NCI-H1694 treated with DMSO at 0.1 percent for 48 hours (cell line): ENCODE results near the gene CNOT3.
A peak's percentile ranks its signal among the peaks of the same experiment; 100 is the strongest.
"Not testable (repeated sequence)": the region's sequence is repeated elsewhere in the genome, so short reads cannot be mapped to it uniquely, and the experiment has no call there.

Source experiments
- DNase-seq: peaks from one replicate; lab custom pipeline; 2025; lab: John Stamatoyannopoulos, UW

The CNOT3 gene

DNA sequence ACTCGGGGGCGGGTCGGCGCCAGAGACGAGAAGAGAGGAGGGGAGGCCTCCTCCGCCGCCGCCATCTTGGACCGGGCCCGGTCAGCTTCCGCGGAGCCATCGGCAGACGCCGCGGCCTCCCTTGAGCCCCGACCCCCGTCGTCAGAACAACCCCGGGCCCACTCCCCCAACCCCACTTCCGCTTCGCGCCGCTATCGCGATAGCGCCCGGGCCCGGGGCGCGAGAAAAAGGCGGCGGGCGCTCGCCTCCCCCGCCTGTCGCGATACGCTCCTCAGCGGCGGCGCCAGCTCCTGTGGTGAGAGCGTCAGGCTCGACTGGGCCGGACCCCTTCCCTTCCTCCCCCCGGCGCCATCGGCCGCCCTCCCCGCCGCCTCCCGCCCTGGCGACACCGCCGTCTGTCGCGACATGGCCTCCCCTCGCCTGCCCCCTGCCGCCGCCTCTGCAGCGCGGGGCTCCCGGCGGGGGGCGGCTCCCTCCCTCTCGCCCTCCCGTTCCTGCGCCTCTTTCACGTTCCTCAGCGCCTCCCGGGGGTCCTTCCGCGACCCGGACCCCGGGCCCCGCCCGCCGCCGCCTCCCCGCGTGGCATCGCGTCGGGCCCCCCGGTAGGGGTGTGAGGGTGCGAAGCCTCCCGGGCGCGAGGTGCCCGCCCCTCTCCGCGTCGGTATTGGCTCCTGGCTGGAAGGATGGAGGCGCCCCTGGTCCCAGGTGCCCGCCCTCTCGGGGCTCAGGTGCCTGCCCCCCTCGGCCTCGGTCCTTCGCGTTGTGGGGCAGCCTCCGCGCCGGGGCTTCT lies at the start of gene CNOT3:
Gene CNOT3, plus strand, starts transcription at position 64 of the 790 bp plus-strand sequence. CDS start 5,217 bp downstream, outside the sequence.
- no peak for DNase-seq

DNA sequence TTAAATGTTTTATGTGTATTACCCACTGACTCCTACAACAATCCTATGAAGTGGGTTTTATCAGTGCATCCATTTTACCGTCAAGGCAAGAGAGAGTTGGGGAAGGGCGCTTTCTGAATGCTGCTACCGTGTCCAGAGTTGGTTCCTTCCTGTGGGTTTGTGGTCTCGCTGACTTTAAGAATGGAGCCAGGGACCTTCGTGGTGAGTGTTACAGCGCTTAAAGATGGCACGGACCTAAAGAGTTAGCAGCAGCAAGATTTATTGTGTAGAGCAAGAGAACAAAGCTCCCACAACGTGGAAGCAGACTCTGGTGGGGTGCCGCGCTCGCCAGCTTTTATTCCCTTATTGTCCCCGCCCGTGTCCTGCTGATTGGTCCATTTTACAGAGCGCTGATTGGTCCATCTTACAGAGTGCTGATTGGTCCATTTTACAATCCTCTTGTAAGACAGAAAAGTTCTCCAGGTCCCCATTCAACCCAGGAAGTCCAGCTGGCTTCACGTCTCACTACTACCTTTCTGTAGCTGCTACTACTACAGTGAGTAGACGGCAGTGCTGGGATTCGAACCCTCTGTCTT lies 43.0 kb upstream of the CNOT3 start:
- no peak for DNase-seq

DNA sequence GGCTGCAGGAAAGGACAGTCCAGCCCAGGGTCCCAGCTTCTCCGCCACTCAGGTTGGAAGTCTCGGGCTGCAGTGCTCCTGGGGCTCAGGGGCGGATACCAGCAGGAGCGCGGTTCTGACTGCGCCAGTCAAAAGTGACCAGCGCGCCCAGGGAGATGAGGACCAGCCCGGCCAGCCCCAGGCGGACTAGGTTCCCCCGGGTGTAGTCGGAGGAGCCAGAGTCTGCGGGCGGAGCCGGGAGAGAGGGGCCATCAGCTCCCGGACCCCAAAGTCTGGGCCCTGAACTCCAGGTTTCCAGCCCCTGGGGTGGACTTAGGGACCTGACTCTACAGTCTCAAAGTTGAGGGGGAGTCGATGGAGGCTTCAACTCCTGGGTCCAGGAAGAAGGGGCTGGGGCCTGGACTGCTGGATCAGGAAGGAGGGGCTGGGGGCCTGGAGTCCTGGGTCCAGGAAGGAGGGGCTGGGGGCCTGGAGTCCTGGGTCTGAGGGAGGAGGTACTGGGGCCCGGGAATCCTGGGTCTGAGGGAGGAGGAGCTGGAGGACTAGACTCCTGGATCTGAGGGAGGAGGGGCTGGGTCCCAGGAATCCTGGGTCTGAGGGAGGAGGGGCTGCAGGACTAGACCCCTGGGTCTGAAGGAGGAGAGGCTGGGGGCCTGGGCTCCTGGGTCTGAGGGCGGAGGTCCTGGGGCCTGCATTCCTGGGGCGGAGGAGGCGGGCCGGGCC lies 42.3 kb upstream of the CNOT3 start:
- DNase-seq: no peak

DNA sequence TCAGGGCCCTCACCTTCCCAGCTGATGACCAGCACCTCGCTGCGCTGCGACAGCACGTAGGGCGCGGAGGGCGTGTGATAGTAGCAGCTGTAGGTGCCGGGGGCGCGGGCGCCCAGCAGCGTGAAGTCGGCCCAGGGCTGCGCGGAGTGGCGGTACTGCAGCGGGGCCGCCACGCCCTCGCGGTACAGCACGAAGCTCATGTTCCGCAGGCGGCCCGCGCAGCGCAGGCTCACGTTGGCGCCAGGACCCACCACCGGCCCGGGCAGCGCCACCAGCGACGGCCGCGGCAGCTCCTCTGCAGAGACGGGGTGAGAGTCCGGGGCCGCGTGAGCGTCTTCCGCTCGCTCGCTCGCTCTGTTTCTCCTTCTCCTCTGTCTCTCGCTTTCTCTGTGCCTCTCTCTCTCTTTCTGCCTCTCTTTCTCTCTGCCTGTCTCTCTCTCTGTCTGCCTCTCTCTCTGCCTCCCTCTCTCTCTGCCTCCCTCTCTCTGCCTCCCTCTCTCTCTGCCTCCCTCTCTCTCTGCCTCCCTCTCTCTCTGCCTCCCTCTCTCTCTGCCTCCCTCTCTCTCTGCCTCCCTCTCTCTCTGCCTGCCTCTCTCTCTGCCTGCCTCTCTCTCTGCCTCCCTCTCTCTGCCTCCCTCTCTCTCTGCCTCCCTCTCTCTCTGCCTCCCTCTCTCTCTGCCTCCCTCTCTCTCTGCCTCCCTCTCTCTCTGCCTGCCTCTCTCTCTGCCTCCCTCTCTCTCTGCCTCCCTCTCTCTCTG lies 41.5 kb upstream of the CNOT3 start:
- not testable (repeated sequence) for DNase-seq

DNA sequence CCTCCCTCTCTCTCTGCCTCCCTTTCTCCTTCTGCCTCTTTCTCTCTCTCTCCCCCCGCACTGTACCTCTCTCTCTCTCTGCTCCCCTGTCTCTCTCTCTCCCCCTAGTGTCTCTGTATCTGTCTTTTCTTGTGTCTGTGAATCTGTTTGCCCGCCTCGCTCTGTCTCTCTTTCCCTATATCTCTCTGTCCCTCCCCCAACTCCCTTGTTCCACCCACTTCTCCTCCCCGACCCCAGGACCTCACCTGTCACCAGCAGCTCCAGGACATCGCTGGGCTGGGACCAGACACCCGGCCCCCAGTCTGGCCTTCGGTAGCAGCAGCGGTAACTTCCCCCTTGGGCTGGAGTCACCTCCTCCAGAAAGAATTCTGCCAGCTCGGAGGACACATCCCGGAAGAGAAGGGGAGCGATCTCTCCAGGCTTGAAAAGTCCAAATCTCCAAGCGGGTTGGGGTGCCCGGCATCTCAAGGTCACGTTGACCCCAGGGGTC lies 40.9 kb upstream of the CNOT3 start:
- no peak for DNase-seq

DNA sequence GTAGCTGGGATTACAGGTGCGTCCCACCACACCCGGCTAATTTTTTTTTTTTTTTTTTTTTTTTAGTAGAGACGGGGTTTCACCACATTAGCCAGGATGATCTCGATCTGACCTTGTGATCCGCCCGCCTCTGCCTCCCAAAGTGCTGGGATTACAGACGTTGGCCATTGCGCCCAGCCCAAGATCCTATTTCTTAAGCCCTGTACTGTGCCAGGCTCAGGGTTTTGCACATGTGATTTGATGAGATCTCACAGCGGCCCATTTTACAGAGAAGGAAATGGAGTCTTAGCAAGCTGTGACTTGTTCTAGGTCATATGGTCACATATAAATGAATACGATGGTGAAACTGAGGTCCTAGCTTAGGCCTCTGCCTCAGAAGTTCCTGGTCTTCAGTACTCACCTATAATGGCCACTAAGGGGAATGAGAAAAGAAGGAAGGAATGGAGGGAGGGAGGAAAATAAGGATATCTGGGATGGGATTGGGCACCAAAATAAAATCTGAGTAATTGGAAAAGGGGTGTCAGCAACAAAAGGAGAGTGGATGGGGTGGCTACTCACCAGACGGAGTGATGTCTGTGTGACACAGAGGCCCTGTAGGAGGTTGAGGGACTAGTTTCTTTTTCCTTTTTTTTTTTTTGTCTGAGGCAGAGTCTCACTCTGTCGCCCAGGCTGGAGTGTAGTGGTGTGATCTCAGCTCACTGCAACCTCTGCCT lies 38.2 kb upstream of the CNOT3 start:
- DNase-seq: no peak

DNA sequence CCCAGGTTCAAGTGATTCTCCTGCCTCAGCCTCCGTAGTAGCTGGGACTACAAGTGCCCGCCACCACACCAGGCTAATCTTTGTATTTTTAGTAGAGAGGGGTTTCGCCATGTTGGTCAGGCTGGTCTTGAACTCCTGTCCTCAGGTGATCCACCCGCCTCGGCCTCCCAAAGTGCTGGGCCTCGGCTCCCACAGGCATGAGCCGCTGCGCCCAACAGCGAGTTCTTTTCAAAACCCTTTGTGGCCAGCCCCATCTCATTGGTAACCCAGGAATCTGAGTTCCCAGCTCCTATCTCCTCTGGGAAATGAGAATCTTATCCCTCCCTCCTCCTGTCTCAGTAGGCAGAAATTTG lies 37.7 kb upstream of the CNOT3 start:
- not testable (repeated sequence) for DNase-seq

DNA sequence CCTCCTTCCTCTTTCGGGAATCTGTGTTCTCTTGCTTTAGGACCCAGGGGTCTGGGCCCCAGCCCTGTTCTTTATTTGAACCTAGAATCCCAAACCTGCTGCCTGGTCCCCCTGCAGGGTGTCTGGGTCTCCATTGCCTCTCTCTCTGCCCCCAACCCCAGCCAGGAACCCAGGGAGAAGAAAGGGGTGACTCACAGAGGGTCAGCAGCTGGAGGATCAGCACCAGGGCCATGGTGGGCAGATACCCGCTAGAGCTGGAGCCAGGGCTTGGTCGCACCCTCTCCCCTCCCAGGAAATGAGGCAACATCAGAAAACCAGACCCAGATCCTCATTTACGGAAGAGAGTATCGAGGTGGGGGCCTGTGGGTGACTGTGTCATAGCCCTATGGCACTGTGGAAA lies 37.0 kb upstream of the CNOT3 start, which contains the start of gene OSCAR:
Gene OSCAR, minus strand, starts transcription at position 243 of the 400 bp plus-strand sequence. Its CDS starts 11 bp downstream, at position 232.
- DNase-seq: no peak

DNA sequence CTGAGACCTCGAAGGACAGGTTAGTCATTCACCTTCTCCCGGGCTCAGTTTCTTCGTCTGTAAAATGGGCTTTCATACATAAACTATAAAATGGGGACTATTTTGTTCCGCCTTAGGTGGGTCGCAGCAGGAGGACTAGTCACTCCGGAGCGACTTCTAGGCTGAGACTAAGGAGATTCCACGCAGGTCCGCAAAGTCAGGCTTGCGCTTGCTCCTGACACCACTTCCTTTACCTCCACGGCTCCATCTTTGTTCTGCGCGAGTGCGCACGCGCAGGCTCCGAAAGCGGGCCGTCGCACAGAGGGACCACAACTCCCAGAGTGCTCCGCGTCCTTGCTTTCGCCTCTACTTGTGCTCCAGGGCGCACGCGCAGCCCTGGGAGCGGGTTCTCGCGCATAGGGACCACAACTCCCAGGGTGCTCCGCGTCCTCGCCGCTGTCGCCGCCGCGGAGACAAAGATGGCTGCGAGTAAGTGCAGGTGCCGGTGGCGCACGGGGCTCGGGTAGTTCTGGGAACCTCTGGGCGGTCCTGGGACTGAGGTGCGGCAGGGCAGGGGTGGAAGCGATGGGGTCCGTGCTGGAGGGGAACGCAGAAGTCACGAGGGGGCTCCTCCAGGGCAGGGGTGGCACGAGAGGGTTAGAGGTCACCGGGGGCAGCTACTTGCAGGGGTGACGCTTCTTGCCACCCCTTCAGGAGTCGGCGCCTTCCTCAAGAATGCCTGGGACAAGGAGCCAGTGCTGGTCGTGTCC lies 35.0 kb upstream of the CNOT3 start, which contains the start of gene NDUFA3:
Gene NDUFA3, plus strand, starts transcription at position 435 of the 749 bp plus-strand sequence. Its CDS starts 24 bp downstream, at position 459.
- peak; percentile 95 for DNase-seq

DNA sequence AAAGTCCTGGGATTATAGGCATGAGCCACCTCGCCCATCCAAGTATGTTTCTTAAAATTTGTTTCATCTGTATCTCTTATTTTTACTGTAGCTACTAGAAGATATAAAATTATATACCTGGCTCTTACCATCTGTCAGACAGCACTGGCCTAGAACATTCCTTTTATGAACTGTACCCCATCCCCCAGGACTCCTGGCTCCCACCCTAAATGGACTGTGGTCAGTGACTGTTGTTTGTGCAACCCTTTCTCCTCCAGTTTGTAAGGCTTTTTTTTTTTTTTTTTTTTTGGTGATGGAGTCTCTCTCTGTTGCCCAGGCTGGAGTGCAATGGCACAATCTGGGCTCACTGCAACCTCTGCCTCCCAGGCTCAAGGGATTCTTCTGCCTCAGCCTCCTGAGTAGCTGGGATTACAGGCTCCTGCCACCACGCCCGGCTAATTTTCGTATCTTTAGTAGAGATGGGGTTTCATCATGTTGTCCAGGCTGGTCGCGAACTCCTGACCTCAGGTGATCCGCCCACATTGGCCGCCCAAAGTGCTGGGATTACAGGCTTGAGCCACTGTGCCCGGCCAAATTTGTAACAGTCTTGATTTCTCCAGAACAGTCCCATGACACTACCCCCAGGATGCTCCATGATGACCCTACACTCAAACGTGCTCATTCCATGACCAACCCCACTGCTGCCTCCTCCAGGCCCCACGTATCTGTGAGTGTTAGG lies 32.4 kb upstream of the CNOT3 start:
- DNase-seq: no peak

DNA sequence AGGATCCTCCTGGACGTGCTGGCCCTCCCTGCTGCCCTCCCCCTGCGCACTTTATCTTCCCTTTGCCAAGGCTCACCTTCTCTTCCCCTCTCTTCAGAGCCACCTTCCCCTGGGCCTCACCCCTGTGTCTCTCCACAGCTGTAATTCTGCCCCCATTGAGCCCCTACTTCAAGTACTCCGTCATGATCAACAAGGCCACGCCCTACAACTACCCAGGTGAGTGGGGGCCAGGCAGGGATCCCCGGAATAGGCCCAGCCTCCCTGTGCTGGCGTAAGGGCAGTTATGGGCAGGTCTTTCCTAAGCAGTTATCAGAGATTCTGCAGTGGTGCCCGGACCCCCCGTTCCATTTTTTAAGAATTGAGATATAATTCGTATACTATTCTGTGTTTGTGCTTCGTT lies 31.8 kb upstream of the CNOT3 start:
- no peak for DNase-seq

DNA sequence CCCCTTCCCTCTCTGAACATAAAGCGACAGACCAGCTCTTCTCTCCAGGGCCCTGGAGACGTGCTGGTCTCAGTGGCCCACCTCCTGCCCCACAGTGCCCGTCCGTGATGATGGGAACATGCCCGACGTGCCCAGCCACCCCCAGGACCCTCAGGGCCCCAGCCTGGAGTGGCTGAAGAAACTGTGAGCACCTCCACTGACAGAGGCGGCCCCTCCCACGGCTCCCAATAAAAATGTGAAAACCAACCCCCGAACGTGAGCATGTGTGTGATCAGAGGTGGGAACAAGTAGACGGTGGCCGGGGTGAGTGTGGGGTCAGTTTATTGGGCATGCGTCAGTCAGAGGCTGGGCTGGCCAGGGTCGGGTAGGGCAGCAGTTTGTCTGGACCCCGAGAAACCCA lies 30.8 kb upstream of the CNOT3 start:
- no peak for DNase-seq

DNA sequence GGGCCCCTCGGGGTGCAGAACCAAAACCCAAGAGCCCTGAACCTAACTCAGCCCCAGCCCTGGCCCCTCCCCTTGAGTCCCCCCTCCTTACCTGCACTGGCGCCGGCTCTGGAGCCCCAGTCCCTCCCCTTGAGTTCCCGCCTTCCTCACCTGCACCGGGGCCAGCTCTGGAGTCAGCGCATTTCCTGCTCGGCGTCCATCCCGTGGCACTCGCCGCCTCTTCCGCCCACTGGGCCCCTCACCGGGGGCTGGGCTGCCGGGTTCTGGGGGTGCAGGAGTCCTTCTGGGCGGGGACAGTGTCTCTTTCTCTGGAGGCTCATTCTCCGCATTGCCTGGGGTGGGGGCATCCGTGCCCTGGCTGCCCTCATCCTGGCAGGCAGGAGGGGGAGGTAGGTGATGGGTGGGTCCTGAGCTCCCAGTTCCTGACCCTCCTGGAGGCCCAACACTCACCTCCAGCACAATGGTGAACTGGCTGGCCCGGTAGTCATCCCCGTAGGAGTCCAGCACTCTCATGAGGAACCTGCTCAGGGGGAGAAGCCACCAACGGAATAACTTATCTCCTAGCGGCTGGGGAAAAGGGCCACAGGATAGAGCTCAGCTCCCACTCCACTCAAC lies 29.6 kb upstream of the CNOT3 start:
- DNase-seq: no peak

DNA sequence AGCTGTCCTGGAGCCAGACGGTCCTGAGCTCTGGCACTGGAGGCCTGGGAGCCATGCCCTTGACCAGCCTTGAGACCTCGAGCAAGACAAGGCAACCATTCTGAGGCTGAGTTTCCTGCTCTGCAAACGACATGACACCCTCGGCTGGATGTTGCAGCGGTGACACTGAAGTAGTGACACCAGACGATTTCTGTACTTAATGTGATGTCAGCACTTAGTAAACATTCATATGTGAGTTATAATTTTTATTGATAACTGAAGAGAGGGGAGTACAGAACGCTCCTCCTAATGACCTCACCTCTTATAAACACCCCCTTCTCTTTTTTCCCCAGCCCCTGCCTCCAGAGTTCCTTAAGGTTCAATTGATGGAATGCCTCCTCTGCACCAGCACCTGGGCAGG lies 29.1 kb upstream of the CNOT3 start:
- DNase-seq: no peak

DNA sequence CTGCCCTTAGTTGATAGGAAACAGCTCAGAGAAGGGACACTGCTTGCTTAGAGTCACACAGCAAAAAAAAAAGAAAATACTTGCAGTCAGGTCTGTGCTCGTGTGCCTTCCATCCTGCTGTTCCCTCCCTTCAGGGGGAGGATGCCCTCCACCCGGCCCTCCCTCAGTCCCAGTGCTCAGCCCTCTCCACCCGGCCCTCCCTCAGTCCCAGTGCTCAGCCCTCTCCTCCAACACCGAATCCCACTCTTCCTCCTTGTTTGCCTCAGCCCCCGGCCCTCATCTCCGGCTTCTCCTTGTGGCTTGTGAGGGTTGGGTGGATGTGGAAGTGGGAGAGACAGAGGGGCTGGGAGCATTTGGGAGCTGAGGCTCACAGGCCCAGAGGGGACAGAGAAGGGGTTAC lies 27.9 kb upstream of the CNOT3 start:
- no peak for DNase-seq

DNA sequence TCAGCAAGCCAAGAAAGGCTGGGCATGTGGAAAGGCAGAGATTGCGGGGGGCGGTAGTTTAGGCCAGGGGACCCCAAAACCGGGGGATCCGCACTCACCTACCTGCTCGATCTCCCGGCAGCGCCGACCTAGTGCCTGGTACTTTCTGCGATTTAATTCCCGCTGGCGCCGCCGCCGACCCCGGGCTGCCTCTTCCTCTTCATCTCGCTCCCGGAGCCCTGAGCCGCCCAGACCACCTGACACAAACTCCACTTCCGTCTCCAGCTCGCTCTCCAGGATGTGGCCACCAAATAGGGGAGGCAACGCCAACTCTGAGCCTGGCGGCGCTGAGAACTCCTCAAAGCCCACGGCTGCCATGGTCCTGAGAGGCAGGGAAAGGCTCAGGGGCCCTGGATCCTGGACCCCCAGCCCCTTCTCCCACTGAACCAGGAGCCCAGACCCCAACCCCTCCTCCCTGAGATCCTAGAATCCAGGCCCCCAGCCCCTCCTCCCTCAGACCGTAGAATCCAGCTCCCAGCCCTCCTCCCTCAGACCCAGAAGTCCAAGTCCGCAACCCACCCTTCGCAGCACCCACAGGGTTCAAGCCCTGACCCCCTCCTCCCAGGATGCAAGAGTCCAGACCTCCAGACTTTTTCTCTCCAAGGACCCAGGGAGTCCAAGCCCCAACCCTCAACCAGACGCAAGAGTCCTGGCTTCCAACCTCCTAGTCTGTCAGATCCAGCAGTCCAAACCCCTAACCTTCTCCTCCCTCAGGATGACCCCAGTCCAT lies 23.0 kb upstream of the CNOT3 start:
- DNase-seq: no peak

DNA sequence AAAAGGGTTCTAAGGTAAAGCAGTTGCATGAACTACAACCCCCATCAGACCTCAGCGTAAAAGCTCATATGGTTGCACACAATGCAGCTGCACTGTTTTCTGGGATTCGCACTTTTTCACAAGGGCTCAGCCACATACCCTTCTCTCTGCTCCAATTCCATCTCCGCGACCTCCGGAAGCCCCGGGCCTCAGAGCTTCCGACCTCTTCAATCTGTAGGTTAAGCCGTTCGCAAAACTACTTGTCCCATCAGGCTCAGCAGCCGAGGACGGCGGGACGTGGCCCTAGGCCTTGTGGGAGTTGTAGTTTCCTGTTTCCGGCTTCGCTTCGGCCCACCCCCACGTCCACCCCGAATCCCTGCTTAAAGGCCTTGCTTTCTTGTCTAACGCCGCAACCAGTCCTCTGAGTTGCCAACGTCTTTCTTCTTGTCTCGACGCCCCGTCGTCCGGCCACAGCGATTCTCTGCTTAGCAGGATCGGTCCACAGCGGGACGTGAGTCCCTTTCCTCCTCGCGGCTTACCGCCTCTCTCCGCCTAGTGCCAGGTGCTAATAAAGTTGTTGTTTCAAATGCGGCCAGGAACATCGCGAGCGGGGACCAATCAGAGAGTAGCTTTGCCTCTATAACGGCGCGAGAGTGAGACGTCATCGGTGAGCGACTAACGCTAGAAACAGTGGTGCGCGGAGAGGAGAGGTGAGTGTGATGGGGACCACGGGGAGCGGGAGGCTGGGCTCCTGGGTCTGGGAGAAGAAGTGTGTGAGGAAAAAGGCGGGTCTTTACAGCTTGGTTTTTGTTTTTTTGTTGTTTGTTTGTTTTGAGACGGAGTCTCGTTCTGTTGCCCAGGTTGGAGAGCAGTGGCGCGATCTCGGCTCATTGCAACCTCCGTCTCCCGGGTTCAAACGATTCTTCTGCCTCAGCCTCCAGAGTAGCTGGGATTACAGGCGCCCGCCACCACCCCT lies 22.2 kb upstream of the CNOT3 start, which contains the start of the genes PRPF31 and TFPT:
Gene PRPF31, plus strand, starts transcription at position 646 of the 955 bp plus-strand sequence. CDS start 2,525 bp downstream, outside the sequence.
Gene TFPT, minus strand, starts transcription at position 549 of the 955 bp plus-strand sequence. Its CDS starts 388 bp downstream, at position 161.
- DNase-seq: peak; percentile 97
